Measurements from ENCODE around the gene NFE2. TPM values are rescaled to one million over a fixed set of nuclear protein-coding genes. Genes with fewer than 3 reads are reported as not detected.
A peak's percentile ranks its signal among the peaks of the same experiment; 100 is the strongest.

The NFE2 gene
- total RNA-seq, 6 donors from 2014 or later = 2.7 to 16.8 (median 9.3) TPM

GRCh38 chr12:54299515-54300224, 1.1 kb downstream of the NFE2 start:
- no peaks in the 10 kb centered on the region for H3K36me3 ChIP-seq
- peak overlapping the region in 3 of 4 donors; percentile 32 to 46 (median 44) for H3K4me3 ChIP-seq
- WGBS, 2 donors = 66 to 67% methylated on average over 8 of the region's 8 CpGs
- H3K9me3 ChIP-seq = no peaks in the 10 kb centered on the region
- H3K4me1 ChIP-seq = peaks cover 23 to 34% (median 29%) of the 10 kb centered on the region in 4 donors
- no peak for TF ChIP-seq CTCF (IDR thresholded peaks at IDR 0.05)
- no peaks in the 10 kb centered on the region for H3K27me3 ChIP-seq
- peak in 1 of 2 donors; percentile 42 for ATAC-seq (ENCODE audit: low FRiP score in 2 of 2)
- no peak for DNase-seq
- peak overlapping the region; percentile 37 to 86 (median 77) for H3K27ac ChIP-seq

- Histone ChIP-seq H3K4me1 (peaks cover 15 to 32% (median 22%) of the 10 kb centered on the region in 4 donors), H3K27ac (peak overlapping the region in 3 of 4 donors; percentile 24 to 86 (median 74)), H3K36me3 (no peaks in the 10 kb centered on the region), H3K27me3 (no peaks in the 10 kb centered on the region), H3K9me3 (no peaks in the 10 kb centered on the region), H3K4me3 (peak overlapping the region in 2 of 4 donors; percentile 32 to 46)
- WGBS, 2 donors = 69 to 87% methylated on average over 5 of the region's 5 CpGs
- DNase-seq = no peak
- no peak for ATAC-seq (ENCODE audit: low FRiP score in 2 of 2)
- no peak for TF ChIP-seq POLR2A (IDR thresholded peaks at IDR 0.05)
- TF ChIP-seq CTCF (IDR thresholded peaks at IDR 0.05) = no peak
Measured at GRCh38 chr12:54298904-54299303, 1.9 kb downstream of the NFE2 start.

GRCh38 chr12:54296393-54297099, 4.3 kb downstream of the NFE2 start:
- H3K27ac ChIP-seq = peak overlapping the region in 3 of 4 donors; percentile 27 to 86 (median 35)
- no peaks in the 10 kb centered on the region for H3K27me3 ChIP-seq
- ATAC-seq (ENCODE audit: low FRiP score in 2 of 2) = no peak
- 79 to 85% methylated on average over 5 of the region's 5 CpGs for WGBS, 2 donors
- no peaks in the 10 kb centered on the region for H3K9me3 ChIP-seq
- H3K4me1 ChIP-seq = peaks cover 11 to 24% (median 12%) of the 10 kb centered on the region in 4 donors
- peaks cover 0 to 6% (median 2%) of the 10 kb centered on the region in 4 donors for H3K36me3 ChIP-seq
- no peak for TF ChIP-seq POLR2AphosphoS5 (IDR thresholded peaks at IDR 0.05)
- no peak for TF ChIP-seq EP300 (IDR thresholded peaks at IDR 0.05)
- no peak for TF ChIP-seq CTCF (IDR thresholded peaks at IDR 0.05)
- TF ChIP-seq POLR2A (IDR thresholded peaks at IDR 0.05) = no peak
- H3K4me3 ChIP-seq = peak overlapping the region in 1 of 4 donors; percentile 46
- no peak for DNase-seq

- TF ChIP-seq EP300 (IDR thresholded peaks at IDR 0.05) = no peak
- TF ChIP-seq CTCF (IDR thresholded peaks at IDR 0.05) = no peak
- TF ChIP-seq POLR2A (IDR thresholded peaks at IDR 0.05) = no peak
- TF ChIP-seq POLR2AphosphoS5 (IDR thresholded peaks at IDR 0.05) = no peak
- H3K27ac ChIP-seq = peak overlapping the region in 2 of 4 donors; percentile 51 to 86
- DNase-seq (no peak), ATAC-seq (ENCODE audit: low FRiP score in 2 of 2) (no peak)
- peaks cover 0 to 10% (median 0%) of the 10 kb centered on the region in 4 donors for H3K4me1 ChIP-seq
- 77 to 85% methylated on average over 9 of the region's 9 CpGs for WGBS, 2 donors
- no peaks in the 10 kb centered on the region for H3K27me3 ChIP-seq
- H3K4me3 ChIP-seq = peak overlapping the region in 1 of 4 donors; percentile 0
- peaks cover 0 to 6% (median 3%) of the 10 kb centered on the region in 4 donors for H3K36me3 ChIP-seq
- no peaks in the 10 kb centered on the region for H3K9me3 ChIP-seq
Measured at GRCh38 chr12:54294953-54295566, 5.8 kb downstream of the NFE2 start.
